Loucy (cell line): ENCODE data around the gene DNAH7.
"Not testable (repeated sequence)": the region's sequence is repeated elsewhere in the genome, so short reads cannot be mapped to it uniquely, and the experiment has no call there.

ENCODE experiments used
- H2AFZ ChIP-seq: fragments of 200-600 bp; sonication (generic); 2 replicates; pipeline ENCODE4 v1.6.0; 2016; ENCODE audit warnings: antibody characterized with exemption, mild to moderate bottlenecking, low read length, moderate library complexity
- H3F3A ChIP-seq: fragments of 200-600 bp; 2 replicates; pipeline ENCODE4 v1.6.0; 2016; ENCODE audit warnings: antibody characterized with exemption, low read depth, mild to moderate bottlenecking
- H3K27me3 ChIP-seq: fragments of 200-600 bp; sonication (generic); 2 replicates; pipeline ENCODE4 v1.6.1; 2014; ENCODE audit warnings: low read length, mild to moderate bottlenecking; ENCODE audit not compliant: insufficient read depth, poor library complexity, severe bottlenecking
- H3K36me3 ChIP-seq: fragments of 200-600 bp; sonication (generic); 2 replicates; pipeline ENCODE4 v1.6.1; 2016; ENCODE audit warnings: low read length; ENCODE audit not compliant: insufficient read depth
- H3K4me1 ChIP-seq: fragments of 200-600 bp; sonication (generic); 2 replicates; pipeline ENCODE4 v1.5.1; 2014; ENCODE audit warnings: low read length, mild to moderate bottlenecking; ENCODE audit not compliant: insufficient read depth, poor library complexity, severe bottlenecking
- H3K4me2 ChIP-seq: fragments of 200-600 bp; sonication (generic); 2 replicates; pipeline ENCODE4 v1.6.0; 2014; ENCODE audit warnings: antibody characterized with exemption, low read length, low read depth, mild to moderate bottlenecking; ENCODE audit not compliant: poor library complexity, severe bottlenecking
- H3K4me3 ChIP-seq: fragments of 200-600 bp; sonication (generic); 2 replicates; pipeline ENCODE4 v1.5.1; 2014; ENCODE audit warnings: low read length, mild to moderate bottlenecking, mixed read lengths; ENCODE audit not compliant: poor library complexity, severe bottlenecking
- H3K79me2 ChIP-seq: fragments of 200-600 bp; sonication (generic); 2 replicates; pipeline ENCODE4 v1.6.1; 2014; ENCODE audit warnings: low read length; ENCODE audit not compliant: insufficient read depth
- H3K9ac ChIP-seq: fragments of 200-600 bp; sonication (generic); 2 replicates; pipeline ENCODE4 v1.6.0; 2014; ENCODE audit warnings: mild to moderate bottlenecking, low read depth, low read length, moderate library complexity; ENCODE audit not compliant: poor library complexity, severe bottlenecking
- H3K9me2 ChIP-seq: fragments of 200-600 bp; sonication (generic); replicated peaks from 2 replicates; pipeline ENCODE4 v1.6.1; 2016; ENCODE audit warnings: low read depth, low read length, mixed read lengths
- H3K9me3 ChIP-seq: fragments of 200-600 bp; sonication (generic); 2 replicates; pipeline ENCODE4 v1.6.1; 2014; ENCODE audit warnings: mild to moderate bottlenecking, antibody characterized with exemption, low read length, low read depth; ENCODE audit not compliant: insufficient read depth
- H4K20me1 ChIP-seq: fragments of 200-600 bp; sonication (generic); 2 replicates; pipeline ENCODE4 v1.6.0; 2014; ENCODE audit warnings: antibody characterized with exemption, low read length, mild to moderate bottlenecking; ENCODE audit not compliant: insufficient read depth, poor library complexity, severe bottlenecking
- EZH2phosphoT487 ChIP-seq: fragments of 200-600 bp; IDR thresholded peaks from 2 replicates; pipeline ENCODE4 v1.6.1; 2018; ENCODE audit warnings: antibody characterized with exemption, mild to moderate bottlenecking, moderate library complexity, borderline replicate concordance
- TF ChIP-seq, protein P1 (sequence below): fragments of 200-600 bp; sonication (generic); conservative IDR thresholded peaks from 2 replicates; pipeline ENCODE4 v1.5.1; 2014; ENCODE audit warnings: mild to moderate bottlenecking, antibody characterized with exemption, low read length

Gene DNAH7

GRCh38 chr2:196096264-196096663 is 27.6 kb upstream of the DNAH7 start:
- Histone ChIP-seq H3K9me3 (no peaks in the 10 kb centered on the region), H3K79me2 (no peaks in the 10 kb centered on the region), H3K4me3 (no peak overlapping the region), H3K4me1 (no peaks in the 10 kb centered on the region), H3K27me3 (no peaks in the 10 kb centered on the region), H3K36me3 (no peaks in the 10 kb centered on the region), H3K4me2 (no peak overlapping the region), H2AFZ (no peak overlapping the region), H3F3A (no peaks in the 10 kb centered on the region), H4K20me1 (no peaks in the 10 kb centered on the region), H3K9me2 (no peaks in the 10 kb centered on the region), H3K9ac (no peak overlapping the region)
- no peak for TF ChIP-seq EZH2phosphoT487
- TF ChIP-seq, protein P1, sequence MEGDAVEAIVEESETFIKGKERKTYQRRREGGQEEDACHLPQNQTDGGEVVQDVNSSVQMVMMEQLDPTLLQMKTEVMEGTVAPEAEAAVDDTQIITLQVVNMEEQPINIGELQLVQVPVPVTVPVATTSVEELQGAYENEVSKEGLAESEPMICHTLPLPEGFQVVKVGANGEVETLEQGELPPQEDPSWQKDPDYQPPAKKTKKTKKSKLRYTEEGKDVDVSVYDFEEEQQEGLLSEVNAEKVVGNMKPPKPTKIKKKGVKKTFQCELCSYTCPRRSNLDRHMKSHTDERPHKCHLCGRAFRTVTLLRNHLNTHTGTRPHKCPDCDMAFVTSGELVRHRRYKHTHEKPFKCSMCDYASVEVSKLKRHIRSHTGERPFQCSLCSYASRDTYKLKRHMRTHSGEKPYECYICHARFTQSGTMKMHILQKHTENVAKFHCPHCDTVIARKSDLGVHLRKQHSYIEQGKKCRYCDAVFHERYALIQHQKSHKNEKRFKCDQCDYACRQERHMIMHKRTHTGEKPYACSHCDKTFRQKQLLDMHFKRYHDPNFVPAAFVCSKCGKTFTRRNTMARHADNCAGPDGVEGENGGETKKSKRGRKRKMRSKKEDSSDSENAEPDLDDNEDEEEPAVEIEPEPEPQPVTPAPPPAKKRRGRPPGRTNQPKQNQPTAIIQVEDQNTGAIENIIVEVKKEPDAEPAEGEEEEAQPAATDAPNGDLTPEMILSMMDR, result no peak

GRCh38 chr2:196089448-196089847 is 20.8 kb upstream of the DNAH7 start:
- H3F3A ChIP-seq, H3K4me1 ChIP-seq, H3K27me3 ChIP-seq, H3K9me3 ChIP-seq, H3K36me3 ChIP-seq, H3K9ac ChIP-seq, H3K9me2 ChIP-seq, H4K20me1 ChIP-seq, H3K4me3 ChIP-seq, H3K4me2 ChIP-seq, H3K79me2 ChIP-seq, H2AFZ ChIP-seq: not testable (repeated sequence)

DNA sequence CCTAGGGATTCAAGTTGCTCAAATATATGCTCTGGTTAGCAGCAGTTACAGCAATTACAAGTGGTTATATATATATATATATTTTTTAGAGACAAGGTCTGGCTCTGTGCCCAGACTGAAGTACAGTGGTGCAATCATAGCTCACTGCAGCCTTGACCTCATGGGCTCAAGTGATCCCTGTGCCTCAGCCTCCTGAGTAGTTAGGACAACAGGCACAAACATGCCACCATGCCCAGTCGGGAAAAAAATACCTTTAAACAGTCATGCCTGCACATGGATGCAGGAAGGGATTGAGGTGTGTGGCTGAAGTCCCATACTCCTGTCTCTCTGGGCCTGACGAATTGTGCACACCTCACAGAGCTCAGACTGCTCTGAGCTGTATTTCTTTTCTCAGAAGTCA is 19.6 kb upstream of the DNAH7 start:
- H3K9ac ChIP-seq, result no peak overlapping the region
- no peaks in the 10 kb centered on the region for H3K4me1 ChIP-seq
- H3K36me3 ChIP-seq, result no peaks in the 10 kb centered on the region
- H2AFZ ChIP-seq, result no peak overlapping the region
- peaks cover 14% of the 10 kb centered on the region for H3K9me3 ChIP-seq
- no peaks in the 10 kb centered on the region for H3K79me2 ChIP-seq
- no peak for TF ChIP-seq EZH2phosphoT487
- TF ChIP-seq, protein P1, result no peak
- H3K4me3 ChIP-seq, result no peak overlapping the region
- no peak overlapping the region for H3K4me2 ChIP-seq
- H4K20me1 ChIP-seq, result no peaks in the 10 kb centered on the region
- no peaks in the 10 kb centered on the region for H3K27me3 ChIP-seq
- no peaks in the 10 kb centered on the region for H3F3A ChIP-seq
- no peaks in the 10 kb centered on the region for H3K9me2 ChIP-seq

GRCh38 chr2:196086517-196087368 is 18.1 kb upstream of the DNAH7 start:
- Histone ChIP-seq H3K9me3 (peaks cover 26% of the 10 kb centered on the region), H3F3A (no peaks in the 10 kb centered on the region), H3K4me1 (no peaks in the 10 kb centered on the region), H3K27me3 (no peaks in the 10 kb centered on the region), H3K36me3 (no peaks in the 10 kb centered on the region), H3K4me3 (no peak overlapping the region), H3K9me2 (no peaks in the 10 kb centered on the region), H4K20me1 (no peaks in the 10 kb centered on the region), H3K9ac (no peak overlapping the region), H3K4me2 (no peak overlapping the region), H3K79me2 (no peaks in the 10 kb centered on the region), H2AFZ (no peak overlapping the region)
- TF ChIP-seq EZH2phosphoT487, result no peak
- TF ChIP-seq, protein P1, result no peak
